GM19351 (cell line): ENCODE measurements around the gene SUFU.

Source experiments
- ATAC-seq: cut with Tn5 transposase; IDR thresholded peaks from one replicate; pipeline ENCODE4 v1.9.1; 2021; ENCODE audit warnings: mild to moderate bottlenecking, moderate library complexity; ENCODE audit not compliant: unreplicated experiment

The SUFU gene

DNA sequence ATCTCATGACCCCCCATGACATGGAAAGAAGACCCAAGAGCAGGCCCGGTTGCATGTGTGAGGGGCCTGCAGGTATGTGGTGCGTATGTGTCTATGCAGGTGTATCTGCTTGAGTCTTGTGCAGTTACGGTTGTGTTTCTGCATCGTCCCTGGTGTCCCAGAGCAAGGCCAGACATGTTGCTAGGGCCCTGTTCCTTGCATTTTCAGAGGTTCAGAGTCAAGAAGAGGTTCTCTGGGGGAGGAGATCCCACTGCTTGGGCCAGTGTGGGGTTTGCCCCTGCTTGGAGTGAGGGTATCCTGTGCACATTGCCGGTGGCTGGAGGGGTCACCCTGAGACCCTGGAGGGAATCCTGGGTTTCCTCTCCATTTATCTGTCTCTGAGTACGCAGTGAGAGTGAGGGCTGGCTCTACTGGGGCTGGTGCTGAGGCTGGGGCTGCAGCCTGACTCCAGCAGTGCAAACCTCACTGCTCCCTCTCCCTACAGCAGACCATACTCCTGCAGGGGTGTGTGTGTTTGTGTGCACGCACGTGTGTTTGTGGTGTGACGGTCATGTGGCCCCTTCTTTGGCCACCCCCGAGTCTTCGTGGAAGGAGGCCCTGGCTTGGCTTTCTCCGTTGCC is 144.6 kb downstream of the SUFU start:
- no peak for ATAC-seq

DNA sequence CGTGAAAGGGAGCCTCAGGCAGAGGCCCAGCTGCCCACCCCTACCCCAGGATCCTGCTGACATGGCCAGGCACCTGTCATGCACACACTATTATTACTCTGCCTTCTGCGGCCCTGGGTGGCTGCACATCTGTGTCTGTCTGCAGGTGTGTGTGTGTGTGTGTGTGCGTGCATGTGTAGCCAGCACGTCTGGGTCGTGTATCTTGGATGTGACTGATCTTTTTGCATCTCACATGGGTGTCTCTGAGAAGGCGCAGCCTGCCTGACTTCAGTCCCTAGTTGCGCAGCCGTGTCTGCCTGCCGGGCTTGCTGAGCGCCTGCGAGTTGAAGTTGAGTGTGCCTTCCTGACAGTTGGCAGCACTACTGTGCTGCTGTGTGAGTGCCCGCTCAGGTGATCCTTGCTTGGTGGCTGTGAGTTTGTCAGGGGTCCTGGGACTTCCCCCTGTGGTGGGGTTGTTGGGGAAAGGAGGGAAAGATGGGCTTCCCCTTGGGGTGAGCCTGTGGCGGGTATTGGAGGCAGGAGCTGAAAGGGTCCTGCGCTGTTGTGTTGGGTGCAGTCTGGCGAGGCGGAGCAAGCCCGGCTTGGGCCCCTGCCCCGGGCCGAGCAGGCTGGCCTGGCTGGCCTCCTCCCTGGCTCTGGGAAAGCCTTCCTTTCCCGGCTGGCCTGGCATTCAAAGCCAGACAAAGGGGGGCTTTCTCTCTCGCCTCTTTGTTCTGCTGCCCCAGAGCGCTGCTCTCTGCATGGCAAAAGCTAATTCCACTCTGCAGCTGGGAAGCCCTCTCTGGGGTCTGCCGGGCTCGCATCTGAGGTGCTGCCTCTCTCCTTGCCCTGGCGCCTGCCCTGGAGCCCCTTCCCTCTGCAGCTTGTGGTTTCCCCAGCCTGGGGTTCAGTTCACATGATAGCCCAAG is 145.4 kb downstream of the SUFU start:
- no peak for ATAC-seq

DNA sequence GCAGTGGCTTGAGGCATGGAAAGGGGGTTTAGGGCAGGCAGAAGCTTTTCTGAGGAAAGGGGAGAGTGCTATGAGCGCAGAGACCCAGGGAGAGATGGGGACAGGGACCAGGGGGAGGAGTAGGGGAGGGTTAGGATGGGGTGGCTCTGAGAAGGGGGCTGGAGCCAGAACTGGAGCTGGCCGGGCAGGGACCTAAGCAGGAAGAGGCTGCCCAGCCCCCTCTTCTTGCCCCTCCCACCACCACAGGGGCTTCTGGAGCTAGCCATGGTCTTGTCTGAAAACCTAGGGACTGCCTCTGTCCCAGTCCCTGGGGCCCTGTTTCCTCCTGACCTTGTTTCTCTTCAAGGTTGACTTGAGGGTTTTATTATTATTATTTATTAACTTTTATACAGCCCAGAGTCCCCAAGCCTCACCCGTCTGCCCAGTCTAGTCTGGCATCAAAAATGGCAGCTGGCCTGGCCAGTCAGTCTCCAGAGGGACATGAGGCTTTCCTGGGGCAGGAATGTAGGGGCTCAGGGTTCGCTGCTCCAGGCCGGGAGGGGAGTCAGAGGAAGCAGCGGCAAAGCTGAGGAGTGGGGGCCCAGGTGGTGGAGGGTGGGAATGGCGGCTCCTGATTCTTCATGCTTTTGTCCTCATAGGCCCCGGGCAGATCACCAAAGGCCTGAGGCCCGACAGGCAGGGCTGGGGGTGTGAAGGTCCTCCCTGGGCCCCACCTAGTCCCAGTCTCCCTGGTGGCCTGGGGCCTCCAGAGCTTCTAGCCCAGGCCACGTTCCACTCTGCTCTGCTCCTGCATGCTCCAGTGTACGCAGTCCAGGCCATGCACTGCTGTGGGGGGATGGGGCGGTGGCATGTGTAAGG is 146.3 kb downstream of the SUFU start:
- ATAC-seq, result no peak

DNA sequence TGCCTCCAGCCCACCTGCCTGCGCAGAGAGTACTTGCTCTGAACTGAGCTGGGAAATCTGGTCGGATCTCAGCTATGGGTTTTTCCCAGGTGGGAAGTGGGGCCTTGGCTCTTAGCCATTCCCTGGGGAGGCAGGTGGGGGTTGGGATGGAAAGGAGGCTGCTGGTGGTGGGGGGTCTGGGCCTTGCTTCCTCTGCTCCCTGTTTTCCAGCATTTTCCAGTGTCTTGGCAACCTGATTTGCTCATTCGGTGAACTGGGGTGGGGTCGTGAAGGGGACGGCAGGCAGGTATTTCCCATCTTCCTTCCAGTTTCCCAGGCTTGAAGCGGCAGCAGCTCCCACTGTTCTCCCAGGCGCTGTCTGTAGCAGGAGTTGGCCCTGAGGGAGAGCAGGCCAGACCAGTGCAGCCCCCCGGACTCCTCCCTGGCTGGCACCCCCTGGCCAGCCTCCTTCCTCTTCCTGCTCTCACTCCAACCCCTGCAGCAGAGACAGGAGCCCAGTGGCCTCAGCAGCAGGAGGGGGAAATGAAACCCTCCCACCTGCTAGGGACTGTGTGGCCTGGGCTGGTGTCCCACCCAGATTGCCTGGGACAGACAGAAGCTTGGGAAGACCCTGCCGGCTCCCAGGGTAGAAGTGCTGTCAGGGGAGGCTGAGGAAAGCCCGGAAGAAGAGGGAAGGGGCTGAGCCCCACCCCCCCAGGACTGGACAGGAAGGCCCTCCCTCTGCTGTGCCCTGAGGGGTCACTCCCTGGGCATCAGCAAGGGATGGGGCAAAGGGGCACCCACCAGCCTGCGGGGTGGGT is 147.1 kb downstream of the SUFU start:
- no peak for ATAC-seq

DNA sequence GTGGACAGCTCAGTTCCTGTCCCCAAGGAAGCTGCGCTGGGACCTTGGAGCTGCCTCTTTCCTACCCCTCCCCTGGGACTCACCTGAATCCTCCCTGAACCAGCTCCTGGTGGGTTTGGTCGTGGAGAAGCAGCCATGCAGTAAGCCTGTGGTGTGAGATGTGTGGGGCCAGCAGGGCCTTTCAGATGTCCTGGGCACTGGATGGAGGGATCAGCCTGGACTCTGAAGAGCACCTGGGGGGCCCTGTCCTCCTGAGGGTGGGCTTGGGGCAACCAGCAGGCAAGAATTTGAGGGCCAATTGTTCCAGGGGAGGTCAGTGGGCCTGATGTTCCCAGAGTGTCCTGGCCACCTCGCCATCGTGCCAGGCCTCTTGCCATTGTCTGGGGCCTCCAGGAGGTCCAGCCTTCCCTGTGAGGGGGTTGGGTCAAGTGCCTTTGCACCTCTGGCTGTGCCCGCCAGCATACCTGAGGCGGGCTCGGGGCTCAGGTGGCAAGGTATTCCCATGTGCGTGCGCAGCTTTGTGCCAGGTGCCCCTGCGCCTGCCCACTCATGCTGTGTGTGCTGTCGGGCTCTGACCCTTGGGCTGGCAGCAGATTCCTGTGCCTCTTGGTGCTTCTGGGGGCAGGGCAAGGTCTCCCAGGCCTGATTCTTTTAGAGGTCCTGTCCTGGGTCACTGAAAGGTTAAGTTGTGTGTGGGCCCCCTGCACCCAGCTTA is 147.8 kb downstream of the SUFU start:
- no peak for ATAC-seq

DNA sequence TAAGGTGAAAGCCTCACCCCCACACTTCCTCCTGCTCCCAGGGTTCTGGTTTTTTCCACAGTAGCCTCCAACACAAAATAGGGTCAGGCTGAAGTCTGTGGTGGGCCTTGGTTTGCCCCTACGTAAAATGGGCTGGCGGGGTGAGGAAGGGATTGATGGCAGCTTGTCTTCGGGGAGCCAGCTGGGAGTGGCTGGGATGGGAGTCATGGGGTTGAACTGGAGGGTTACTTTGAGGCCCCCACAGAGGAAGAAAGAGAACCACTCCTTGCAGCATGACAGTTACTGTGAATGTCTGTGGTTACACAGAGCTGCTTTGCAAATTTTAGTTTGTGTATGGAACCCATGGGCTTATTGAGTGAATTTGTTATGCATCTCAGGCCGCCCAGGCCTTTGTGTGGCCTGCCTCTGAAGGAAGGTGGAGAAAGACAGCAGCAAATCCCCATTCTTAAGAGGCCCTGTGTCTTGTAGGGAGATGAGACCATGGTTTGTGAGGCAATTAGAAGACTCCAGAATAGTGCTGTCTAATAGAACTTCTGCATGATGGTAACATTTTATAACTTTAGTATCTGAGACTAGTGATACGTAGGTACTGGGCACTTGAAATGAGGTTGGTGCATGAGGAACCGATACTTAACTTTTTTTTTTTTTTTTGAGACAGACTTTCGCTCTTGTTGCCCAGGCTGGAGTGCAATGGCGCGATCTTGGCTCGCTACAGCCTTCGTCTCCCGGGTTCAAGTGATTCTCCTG is 148.6 kb downstream of the SUFU start:
- peak; percentile 62 for ATAC-seq

DNA sequence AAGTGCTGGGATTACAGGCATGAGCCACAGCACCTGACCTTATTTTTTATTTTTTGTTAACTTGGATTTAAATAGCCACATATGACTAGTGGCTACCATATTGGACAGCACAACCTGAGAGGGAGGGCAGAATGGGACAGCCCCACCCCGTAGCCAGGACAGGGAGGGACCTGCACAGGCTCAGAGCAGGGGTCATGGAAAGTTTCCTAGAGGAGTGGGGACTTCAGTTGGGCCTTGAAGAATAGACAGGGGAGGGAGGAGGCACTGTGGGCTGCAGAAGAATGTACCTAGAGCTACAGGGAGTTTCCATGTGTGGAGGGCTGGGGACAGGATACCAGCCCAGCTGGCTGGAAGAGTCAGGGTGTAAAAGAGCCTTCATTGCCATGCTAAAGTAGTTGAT is 149.3 kb downstream of the SUFU start:
- no peak for ATAC-seq

DNA sequence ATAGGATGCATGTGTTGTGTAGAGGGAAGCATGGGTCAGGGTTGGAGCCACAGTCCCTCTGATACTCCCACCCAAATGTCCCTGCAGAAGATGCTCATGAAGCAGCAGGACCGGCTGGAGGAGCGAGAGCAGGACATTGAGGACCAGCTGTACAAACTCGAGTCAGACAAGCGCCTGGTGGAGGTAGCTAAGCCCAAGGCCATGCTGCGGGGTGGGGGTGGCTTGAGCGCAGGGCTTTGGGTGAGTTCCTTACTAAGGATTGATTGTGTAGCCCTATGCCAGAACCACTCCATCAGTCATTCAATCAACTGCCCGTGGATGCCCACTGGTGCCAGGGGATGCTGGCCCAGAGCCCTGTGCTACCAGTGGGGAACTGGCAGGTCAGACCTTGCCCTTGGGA is 150.8 kb downstream of the SUFU start:
- ATAC-seq, result no peak

DNA sequence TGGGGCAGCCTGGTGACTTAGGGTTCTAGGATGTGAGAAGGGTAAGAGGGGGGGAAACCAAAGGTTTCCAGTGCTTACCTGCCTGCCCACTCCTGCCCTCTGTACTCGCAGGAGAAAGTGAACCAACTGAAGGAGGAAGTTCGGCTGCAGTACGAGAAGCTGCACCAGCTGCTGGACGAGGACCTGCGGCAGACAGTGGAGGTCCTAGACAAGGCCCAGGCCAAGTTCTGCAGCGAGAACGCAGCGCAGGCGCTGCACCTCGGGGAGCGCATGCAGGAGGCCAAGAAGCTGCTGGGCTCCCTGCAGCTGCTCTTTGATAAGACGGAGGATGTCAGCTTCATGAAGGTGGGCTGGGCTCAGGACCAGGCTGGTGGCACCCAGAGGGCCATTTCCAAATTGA is 151.2 kb downstream of the SUFU start:
- ATAC-seq, result no peak

DNA sequence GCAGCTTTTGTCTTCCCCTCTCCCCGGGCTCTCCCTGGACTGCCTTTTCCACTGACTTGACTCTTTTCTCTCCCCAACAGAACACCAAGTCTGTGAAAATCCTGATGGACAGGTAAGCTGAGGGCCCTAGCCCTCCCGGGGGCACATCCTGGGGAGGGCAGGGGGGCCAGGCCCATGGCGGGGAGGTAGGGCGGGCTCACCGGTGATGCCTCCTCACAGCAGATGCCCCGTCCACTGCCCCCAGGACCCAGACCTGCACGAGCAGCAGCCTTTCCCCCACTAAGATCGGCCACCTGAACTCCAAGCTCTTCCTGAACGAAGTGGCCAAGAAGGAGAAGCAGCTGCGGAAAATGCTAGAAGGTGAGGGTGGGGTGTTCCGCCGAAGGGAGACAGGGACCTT is 152.3 kb downstream of the SUFU start:
- ATAC-seq, result no peak

DNA sequence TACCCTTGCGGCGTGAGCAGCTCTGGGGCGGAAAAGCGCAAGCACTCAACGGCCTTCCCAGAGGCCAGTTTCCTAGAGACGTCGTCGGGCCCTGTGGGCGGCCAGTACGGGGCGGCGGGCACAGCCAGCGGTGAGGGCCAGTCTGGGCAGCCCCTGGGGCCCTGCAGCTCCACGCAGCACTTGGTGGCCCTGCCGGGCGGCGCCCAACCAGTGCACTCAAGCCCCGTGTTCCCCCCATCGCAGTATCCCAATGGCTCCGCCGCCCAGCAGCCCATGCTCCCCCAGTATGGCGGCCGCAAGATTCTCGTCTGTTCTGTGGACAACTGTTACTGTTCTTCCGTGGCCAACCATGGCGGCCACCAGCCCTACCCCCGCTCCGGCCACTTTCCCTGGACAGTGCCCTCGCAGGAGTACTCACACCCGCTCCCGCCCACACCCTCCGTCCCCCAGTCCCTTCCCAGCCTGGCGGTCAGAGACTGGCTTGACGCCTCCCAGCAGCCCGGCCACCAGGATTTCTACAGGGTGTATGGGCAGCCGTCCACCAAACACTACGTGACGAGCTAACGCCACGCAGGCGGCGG is 153.1 kb downstream of the SUFU start:
- ATAC-seq, result no peak

DNA sequence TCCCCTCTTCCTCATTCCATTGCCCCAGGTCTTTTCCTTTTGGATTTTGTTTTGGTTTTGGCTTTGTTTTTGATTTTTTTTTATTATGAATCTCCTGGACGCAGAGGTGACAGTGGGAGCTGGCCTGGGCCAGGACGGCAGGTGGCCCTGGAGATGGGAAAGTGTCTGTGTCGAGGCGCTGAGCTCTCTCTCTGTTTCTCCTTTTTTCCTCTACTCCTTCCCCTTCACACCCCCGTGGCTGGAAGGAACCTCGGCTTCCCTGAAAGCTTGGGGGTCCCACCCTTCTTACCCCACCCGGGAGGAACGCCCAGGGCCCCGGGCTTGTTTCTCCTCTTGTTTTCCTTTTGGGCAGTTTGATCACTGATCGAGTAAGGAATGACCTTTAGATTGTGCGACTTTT is 153.7 kb downstream of the SUFU start:
- ATAC-seq, result no peak

DNA sequence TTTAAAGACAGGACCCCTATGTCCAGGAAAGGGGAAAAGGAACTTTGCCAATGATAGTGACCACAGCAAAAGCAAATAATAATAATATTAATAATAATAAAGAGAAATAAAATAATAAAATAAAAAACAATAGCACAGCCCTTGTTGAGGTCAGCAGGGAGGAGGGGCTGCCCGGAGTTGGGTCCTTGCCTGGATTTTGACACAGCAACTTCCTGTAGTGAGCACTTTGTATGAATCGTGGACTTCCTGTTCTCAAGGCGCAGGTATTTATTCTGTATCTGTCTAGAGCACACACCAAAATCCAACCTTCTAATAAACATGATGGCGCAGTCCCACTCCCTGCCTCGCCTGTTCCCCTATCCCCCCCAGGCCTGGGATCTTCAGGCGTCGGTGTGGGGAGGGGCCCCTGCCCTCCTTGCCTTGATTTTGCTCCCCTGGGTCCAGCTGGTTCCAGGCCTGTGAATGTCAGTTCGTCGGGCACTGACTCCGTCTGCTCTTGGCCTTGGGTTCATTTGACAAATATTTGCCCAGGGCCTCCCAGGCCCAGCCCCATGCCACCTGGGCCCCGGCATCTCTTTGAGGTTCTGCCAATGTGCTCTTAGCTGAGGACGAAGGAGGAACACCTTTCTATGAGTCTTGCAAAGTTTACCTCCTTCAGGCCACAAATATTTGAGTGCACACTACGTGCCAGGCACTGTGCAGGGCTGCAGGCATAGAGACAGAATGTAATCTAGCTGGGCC is 154.4 kb downstream of the SUFU start:
- ATAC-seq, result no peak

DNA sequence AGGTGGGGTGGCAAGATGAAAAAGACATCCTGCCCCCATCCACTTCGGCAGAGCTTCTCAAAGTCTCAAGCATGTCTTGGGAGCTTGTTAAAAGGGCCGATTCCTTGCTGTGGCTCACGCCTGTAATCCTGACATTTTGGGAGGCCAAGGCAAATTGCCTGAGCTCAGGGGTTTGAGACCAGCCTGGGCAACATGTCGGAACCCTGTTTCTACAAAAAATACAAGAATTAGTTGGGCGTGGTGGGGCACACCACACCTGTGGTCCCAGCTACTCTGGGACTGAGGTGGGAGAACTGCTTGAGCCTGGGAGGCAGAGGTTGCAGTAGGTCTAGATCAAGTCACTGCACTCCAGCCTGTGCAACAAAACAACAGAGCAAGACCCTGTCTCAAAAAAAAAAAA is 155.0 kb downstream of the SUFU start:
- ATAC-seq, result no peak

DNA sequence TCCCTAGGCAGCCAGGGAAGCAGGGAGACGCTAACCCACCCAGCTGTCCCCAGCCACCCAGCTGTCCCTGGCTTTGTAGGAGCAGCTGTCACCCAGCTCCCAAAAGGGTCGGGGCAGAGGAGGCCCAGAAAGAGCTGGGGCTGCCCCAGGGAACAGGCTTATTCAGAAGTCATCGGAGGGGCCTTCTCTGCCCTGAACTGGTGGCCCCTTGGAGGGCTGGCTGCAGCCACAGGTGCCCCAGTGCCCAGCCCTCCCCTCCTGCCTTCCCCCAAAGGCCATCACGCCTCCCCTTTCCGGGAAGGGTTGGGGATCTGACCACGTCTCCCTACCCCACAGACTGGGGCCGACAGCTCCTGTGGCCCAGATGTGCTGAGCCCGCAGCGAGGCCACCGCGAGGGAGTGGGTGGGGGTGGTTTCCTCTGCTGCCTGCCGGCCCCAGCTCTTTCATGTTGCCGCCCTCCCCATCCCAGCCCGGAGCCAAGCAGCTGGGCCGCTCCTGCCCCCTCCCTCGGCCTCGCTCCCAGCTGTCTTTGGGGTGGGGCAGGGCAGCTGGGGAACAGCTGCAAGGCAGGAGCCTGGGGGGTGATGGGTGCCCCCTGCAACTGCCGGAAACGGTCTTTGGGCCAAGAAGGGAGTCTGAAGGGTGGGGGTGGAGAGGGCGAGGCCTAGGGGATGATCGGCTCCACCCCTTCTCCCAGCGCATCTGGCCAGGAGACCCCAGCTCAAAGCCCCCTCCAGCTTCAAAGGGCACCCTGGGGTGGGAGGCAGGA is 157.3 kb downstream of the SUFU start:
- ATAC-seq, result peak; percentile 86

DNA sequence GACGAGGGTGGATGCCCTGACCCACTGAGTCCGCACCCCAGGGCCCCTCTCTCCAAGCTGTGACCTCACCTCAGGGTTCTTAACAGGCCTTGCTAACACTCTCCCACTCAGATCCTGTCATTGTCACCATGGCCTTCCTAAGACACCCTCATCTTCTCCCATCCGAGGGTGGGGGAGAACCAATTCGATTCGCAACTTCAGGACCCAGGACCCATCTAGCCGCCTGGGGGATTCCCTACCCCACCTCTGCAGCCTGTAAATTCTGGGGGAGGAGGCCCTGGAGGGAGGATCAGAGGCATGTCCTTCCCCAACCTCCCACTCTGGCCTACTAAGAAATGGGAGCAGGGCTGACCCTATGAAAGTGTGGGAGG is 157.9 kb downstream of the SUFU start:
- ATAC-seq, result peak; percentile 20

DNA sequence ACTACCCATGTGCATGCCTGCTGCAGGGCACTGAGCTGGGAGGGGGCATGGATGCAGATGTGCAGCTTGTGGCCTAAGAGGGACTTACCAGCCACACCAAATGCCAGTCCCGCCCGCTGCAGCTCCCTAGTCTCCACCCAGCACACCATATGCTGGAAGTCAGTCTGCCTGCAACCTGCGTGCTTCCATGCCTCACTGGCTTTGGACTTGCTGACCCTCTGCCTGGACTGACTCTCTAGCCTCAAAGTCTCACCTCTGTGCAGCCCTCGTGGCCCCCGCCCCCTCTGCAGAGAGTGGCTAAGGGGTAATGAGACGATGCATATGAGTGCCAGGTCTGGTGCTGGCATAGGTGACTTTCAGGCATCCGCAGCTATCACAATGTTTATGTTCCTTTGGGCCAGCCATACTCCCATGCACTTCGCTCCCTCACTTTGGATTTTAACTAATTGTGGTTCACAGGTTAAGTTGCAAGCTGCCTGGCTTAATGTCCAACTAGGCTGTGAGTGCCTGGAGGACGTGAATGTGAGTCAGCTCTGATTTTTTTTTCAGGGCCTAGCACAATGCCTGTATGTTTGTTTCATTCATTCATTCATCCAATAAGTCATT is 162.2 kb downstream of the SUFU start:
- no peak for ATAC-seq
